Urinary bladder (tissue), 4 donors: ENCODE measurements around the gene LPP. TPM values are rescaled to one million over a fixed set of nuclear protein-coding genes. Genes with fewer than 3 reads are reported as not detected.

Source experiments
- DNase-seq: peaks from one replicate; pipeline ENCODE4 v3.0.0-alpha.2; 2015; ENCODE audit errors: extremely low spot score
- H3K27ac ChIP-seq: one replicate; pipeline ENCODE4 v1.5.1; 2013; ENCODE audit warnings: low read depth, mild to moderate bottlenecking, moderate library complexity
- H3K36me3 ChIP-seq: one replicate; pipeline ENCODE4 v1.6.1; 2013; ENCODE audit warnings: mild to moderate bottlenecking, moderate library complexity; ENCODE audit not compliant: insufficient read depth
- H3K4me1 ChIP-seq: one replicate; pipeline ENCODE4 v1.6.1; 2013; ENCODE audit warnings: mild to moderate bottlenecking, moderate library complexity; ENCODE audit not compliant: insufficient read depth
- H3K4me3 ChIP-seq: one replicate; pipeline ENCODE4 v1.5.1; 2013; ENCODE audit warnings: low read depth, low read length
- WGBS: extraction: QIAGEN DNeasy Blood & Tissue Kit; methylation state at CpG from one replicate; pipeline ENCODE4 v1.1.7; 2013; 5-methylcytosine and 5-hydroxymethylcytosine counted together
- polyA plus RNA-seq: library from polyadenylated mRNA; stranded (reverse); fragments of 200-250 nt; gene quantifications from one replicate; pipeline ENCODE4 v1.2.3, GENCODE V29; 2013
- total RNA-seq: library from RNA; depleted of rRNA; stranded (reverse); fragments of >200 nt; gene quantifications from one replicate; pipeline ENCODE4 v1.2.3, GENCODE V29; 2014
- donor health status: healthy with polysubstance abuse.
- donor health status: healthy.

LPP gene
- total and polyA plus RNA-seq, 2 donors = 133 to 705 TPM

DNA sequence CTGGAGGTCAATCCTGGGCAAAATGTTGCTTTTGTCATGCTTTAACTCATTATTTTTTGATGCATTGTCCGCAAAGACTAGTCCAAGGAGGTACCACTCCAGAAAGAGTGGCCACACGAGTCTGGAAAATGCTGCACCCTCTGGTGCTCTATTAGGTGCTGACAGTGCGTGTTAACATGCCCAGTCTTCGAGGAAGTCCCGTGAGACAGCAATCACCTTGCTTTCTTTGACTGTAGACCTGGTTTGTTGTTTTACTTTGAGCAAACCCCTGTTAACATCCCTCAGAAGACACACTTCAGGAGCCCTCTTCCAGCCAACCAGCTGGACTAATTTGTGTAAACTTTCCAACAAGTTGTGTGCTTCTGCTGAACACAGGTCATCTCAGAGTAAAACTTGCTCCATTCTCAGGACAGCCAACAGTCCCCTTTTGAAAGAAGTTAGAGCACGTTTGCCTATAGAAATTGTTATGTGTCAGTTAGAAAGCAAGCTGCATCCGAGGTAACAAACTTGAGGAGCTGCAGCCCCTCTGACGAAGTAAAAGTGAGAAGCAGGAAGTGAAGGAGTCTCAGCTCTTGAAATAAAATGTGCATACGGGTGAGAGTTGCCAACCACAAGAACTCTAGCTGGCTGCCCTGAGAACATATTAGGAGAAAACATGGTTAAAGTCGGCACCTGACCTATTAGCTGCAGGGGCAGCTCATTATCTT lies 205.0 kb downstream of the LPP start:
- no peak overlapping the region for H3K27ac ChIP-seq
- no peak for DNase-seq
- H3K36me3 ChIP-seq = no peaks in the 10 kb centered on the region
- peaks cover 2% of the 10 kb centered on the region for H3K4me1 ChIP-seq
- H3K4me3 ChIP-seq = no peak overlapping the region
- WGBS = 71% methylated on average over 10 of the region's 10 CpGs

GRCh38 chr3:188360364-188360881 lies 206.5 kb downstream of the LPP start:
- 63% methylated on average over 3 of the region's 3 CpGs for WGBS
- no peak overlapping the region for H3K27ac ChIP-seq

DNA sequence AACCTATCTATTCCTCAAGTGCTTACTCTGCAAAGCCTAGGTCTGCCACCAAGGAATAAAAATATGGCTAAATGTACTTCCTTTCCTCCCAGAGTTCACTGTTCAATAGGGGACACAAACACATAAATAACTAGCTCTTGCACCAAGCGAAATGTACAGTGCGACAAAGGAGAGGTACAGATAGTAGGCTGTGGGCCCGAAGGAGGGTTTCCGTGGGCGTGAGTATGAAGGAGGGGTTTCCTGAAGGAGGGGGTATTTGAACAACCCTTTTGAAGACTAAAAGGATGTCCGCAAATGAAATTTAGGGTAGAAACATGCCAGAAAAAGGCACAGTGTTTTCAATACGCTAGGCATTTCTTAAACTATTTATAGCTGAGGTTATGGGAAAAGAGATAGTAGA lies 207.9 kb downstream of the LPP start:
- Histone ChIP-seq H3K4me1 (peaks cover 2% of the 10 kb centered on the region), H3K27ac (no peak overlapping the region), H3K36me3 (no peaks in the 10 kb centered on the region), H3K4me3 (no peak overlapping the region)
- no peak for DNase-seq
- 84% methylated on average over 7 of the region's 7 CpGs for WGBS

More at GRCh38 chr3:188360364-188360881, 206.5 kb downstream of the LPP start:
- DNase-seq = no peak
- no peak overlapping the region for H3K4me3 ChIP-seq
- H3K36me3 ChIP-seq = no peaks in the 10 kb centered on the region
- peaks cover 2% of the 10 kb centered on the region for H3K4me1 ChIP-seq

GRCh38 chr3:188362405-188362831 lies 208.5 kb downstream of the LPP start:
- WGBS = 27% methylated on average over 10 of the region's 10 CpGs
- H3K27ac ChIP-seq = no peak overlapping the region
- peaks cover 2% of the 10 kb centered on the region for H3K4me1 ChIP-seq
- no peak overlapping the region for H3K4me3 ChIP-seq
- DNase-seq = peak; percentile 50
- H3K36me3 ChIP-seq = no peaks in the 10 kb centered on the region

- DNase-seq = no peak
- no peak overlapping the region for H3K4me3 ChIP-seq
- H3K4me1 ChIP-seq = peaks cover 2% of the 10 kb centered on the region
- no peak overlapping the region for H3K27ac ChIP-seq
- 87% methylated on average over 5 of the region's 5 CpGs for WGBS
- no peaks in the 10 kb centered on the region for H3K36me3 ChIP-seq
These were observed 211.2 kb downstream of the LPP start for GRCh38 chr3:188365184-188365583.

- H3K4me1 ChIP-seq = peaks cover 2% of the 10 kb centered on the region
- DNase-seq = no peak
- WGBS = 64% methylated on average over 12 of the region's 12 CpGs
- no peaks in the 10 kb centered on the region for H3K36me3 ChIP-seq
- no peak overlapping the region for H3K27ac ChIP-seq
- no peak overlapping the region for H3K4me3 ChIP-seq
These were observed 212.2 kb downstream of the LPP start for GRCh38 chr3:188365988-188366698.

GRCh38 chr3:188367678-188368077 lies 213.7 kb downstream of the LPP start:
- H3K4me3 ChIP-seq = no peak overlapping the region
- no peaks in the 10 kb centered on the region for H3K36me3 ChIP-seq
- no peak overlapping the region for H3K27ac ChIP-seq
- 77% methylated on average over 1 of the region's 1 CpG for WGBS
- no peaks in the 10 kb centered on the region for H3K4me1 ChIP-seq
- no peak for DNase-seq

DNA sequence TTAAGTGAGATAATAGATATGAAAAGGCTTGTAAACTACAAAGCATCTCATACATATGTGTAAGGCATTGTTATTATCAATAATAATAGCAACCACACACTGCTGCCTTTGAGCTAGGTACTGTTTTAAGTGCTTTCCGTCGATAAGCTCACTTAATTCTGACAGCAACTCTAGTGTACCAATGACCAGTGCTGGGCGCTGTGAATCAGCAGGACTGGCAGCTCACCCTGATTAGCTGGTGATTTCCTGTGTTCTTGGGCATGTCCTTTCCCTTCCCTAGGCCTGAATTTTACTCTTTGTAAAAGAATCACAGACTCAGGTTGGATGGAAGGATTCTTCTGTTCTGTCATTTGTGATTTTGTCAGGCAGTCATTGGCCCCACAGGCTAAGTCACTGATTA lies 215.6 kb downstream of the LPP start:
- DNase-seq = no peak
- Histone ChIP-seq H3K4me1 (no peaks in the 10 kb centered on the region), H3K4me3 (no peak overlapping the region), H3K27ac (no peak overlapping the region), H3K36me3 (no peaks in the 10 kb centered on the region)
- 94% methylated on average over 3 of the region's 3 CpGs for WGBS

DNA sequence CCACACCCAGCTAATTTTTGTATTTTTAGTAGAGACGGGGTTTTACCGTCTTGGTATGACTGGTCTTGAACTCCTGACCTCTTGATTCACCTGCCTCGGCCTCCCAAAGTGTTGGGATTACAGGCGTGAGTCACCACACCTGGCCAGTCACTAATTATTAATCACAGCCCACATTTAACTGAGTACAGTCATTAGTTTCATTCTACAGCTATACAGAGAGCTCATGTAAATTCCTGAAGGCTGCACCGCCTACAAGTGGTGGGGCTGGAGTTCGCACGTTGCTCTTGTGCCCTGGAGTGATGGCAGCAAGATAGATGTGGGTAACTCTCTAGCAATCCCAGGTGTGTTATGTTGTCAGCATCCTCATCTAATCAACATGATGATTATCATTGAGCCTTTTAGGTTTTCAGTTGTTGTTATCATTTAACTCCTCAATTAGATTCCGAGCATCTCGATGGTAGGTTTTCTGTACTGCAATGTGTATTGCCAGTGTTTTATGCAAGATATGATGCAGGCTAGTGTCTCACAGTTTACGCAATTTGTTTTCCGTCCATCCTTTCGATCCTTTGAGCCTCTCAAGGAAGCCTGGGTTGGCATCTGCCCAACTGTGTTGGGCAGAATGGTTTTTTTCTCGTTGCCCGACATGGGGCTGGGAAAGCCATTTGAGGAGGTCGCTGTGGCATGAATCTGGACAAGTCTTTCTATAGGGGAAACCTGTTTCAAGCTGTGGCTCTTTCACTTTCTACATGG lies 216.3 kb downstream of the LPP start:
- 80% methylated on average over 15 of the region's 15 CpGs for WGBS
- no peaks in the 10 kb centered on the region for H3K36me3 ChIP-seq
- no peaks in the 10 kb centered on the region for H3K4me1 ChIP-seq
- DNase-seq = no peak
- H3K4me3 ChIP-seq = no peak overlapping the region
- no peak overlapping the region for H3K27ac ChIP-seq

- H3K4me3 ChIP-seq = no peak overlapping the region
- no peak overlapping the region for H3K27ac ChIP-seq
- no peaks in the 10 kb centered on the region for H3K36me3 ChIP-seq
- 97% methylated on average over 4 of the region's 4 CpGs for WGBS
- DNase-seq = no peak
- no peaks in the 10 kb centered on the region for H3K4me1 ChIP-seq
These were observed 224.8 kb downstream of the LPP start for GRCh38 chr3:188378786-188379185.

- no peaks in the 10 kb centered on the region for H3K36me3 ChIP-seq
- H3K4me1 ChIP-seq = no peaks in the 10 kb centered on the region
- no peak for DNase-seq
- no peak overlapping the region for H3K4me3 ChIP-seq
- no peak overlapping the region for H3K27ac ChIP-seq
- 41% methylated on average over 2 of the region's 2 CpGs for WGBS
These were observed 226.3 kb downstream of the LPP start for GRCh38 chr3:188380252-188380651.

GRCh38 chr3:188380722-188381121 lies 226.8 kb downstream of the LPP start:
- H3K36me3 ChIP-seq = no peaks in the 10 kb centered on the region
- H3K4me3 ChIP-seq = no peak overlapping the region
- H3K27ac ChIP-seq = no peak overlapping the region
- no peak for DNase-seq
- H3K4me1 ChIP-seq = no peaks in the 10 kb centered on the region

DNA sequence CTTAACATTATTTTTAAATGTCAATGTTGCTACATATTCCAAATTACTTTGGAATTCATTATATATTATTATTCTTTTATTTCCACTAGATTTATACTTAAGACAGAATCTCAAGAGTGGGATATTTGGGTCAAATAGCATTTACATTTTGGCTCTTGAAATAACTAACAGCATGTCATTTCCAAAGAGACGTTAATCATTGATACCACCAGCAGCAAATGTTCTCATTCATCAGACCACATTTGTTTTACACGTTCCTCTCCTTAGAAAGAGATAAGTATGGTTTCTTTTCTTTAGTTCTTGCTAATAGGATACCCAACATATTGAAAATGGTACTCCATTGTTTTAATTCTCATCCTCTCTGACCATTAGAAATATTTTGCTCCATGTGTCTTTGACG lies 229.8 kb downstream of the LPP start:
- no peak for DNase-seq
- WGBS = 59% methylated on average over 3 of the region's 3 CpGs
- Histone ChIP-seq H3K4me1 (no peaks in the 10 kb centered on the region), H3K36me3 (no peaks in the 10 kb centered on the region), H3K27ac (no peak overlapping the region), H3K4me3 (no peak overlapping the region)

DNA sequence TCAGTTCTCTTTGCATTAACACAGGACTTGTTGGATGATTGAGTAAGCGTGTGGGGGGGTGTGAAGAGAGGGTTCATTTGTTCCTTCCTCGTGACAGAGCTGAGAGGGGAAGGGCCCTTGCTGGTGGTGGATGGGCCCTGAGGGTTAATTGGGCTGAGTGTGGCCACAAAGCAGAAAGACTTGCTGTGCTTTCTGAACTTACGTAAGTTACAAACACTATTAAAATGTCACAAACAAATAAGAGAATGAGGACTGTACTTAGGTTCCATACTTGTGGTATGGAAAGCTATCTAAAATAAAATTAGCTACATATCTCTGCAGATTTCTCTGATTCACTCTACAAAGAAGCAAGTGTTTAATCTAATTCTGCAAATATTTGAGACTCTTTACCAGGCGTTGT lies 231.3 kb downstream of the LPP start:
- Histone ChIP-seq H3K4me1 (no peaks in the 10 kb centered on the region), H3K4me3 (no peak overlapping the region), H3K36me3 (no peaks in the 10 kb centered on the region), H3K27ac (no peak overlapping the region)
- no peak for DNase-seq
- WGBS = 60% methylated on average over 4 of the region's 4 CpGs
